ENCODE data around the gene MT2A.

The MT2A gene

GRCh38 chr16:56641166-56641565, 32.8 kb downstream of the MT2A start:
- no peak for DNase-seq

GRCh38 chr16:56643080-56643778, 34.8 kb downstream of the MT2A start:
- peak; percentile 75 for DNase-seq

- DNase-seq: no peak
Observed at GRCh38 chr16:56643833-56644232, 35.4 kb downstream of the MT2A start.

GRCh38 chr16:56645311-56645710, 36.9 kb downstream of the MT2A start:
- no peak for DNase-seq

GRCh38 chr16:56645838-56646237, 37.5 kb downstream of the MT2A start:
- DNase-seq: no peak

GRCh38 chr16:56647641-56648431, 39.5 kb downstream of the MT2A start:
- no peak for DNase-seq

- no peak for DNase-seq
Observed at GRCh38 chr16:56649271-56649670, 40.9 kb downstream of the MT2A start.

- no peak for DNase-seq
Observed at GRCh38 chr16:56649820-56650219, 41.4 kb downstream of the MT2A start.

- no peak for DNase-seq
Observed at GRCh38 chr16:56651586-56651985, 43.2 kb downstream of the MT2A start, which contains the start of gene MT1B. TSS of gene MT1B (plus strand) at chr16:56651886. CDS start at chr16:56651954, 68 bp downstream.

- DNase-seq: no peak
Observed at GRCh38 chr16:56652600-56652999, 44.2 kb downstream of the MT2A start.

- DNase-seq: no peak
Observed at GRCh38 chr16:56653218-56653617, 44.8 kb downstream of the MT2A start.

- peak; percentile 78 for DNase-seq
Observed at GRCh38 chr16:56657555-56658326, 49.4 kb downstream of the MT2A start, which contains the start of gene MT1F. TSS of gene MT1F (plus strand) at chr16:56657959. CDS start at chr16:56658059, 100 bp downstream.

GRCh38 chr16:56658327-56658875, 50.0 kb downstream of the MT2A start:
- DNase-seq: no peak
